HL-60/S4 treated with phorbol 12-myristate 13-acetate at 8.2 ng/mL for 4 days and 3 days (cell line): ENCODE measurements around the gene CACNA2D3.

Source experiments
- in situ Hi-C: fragments of 300-500 bp; cut with MboI; formaldehyde crosslinking; loops from 2 replicates; pipeline ENCODE4 v1.15.0; 2022; ENCODE audit warnings: low sequenced_read_pairs

Gene CACNA2D3

DNA sequence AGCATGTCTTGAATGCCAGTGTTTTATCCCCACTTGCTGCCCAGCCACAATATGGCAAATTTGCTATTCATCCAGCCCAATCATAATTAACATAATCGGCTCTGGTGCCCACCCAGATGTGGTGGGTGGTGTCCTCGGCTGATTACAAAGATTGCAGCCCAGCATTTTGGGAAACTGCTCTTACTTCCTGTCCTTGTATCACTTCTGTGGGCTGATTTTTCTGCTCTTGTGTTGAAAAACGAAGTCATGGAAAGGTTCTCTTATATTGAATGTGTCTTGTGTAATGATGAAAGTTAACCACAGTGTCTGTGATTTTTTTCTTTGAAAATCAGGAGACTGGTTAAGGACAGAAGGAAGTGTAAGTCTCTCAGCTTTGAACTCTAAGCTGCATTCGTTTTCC is 141.7 kb downstream of the CACNA2D3 start:
- in situ Hi-C loops: no loop called here

DNA sequence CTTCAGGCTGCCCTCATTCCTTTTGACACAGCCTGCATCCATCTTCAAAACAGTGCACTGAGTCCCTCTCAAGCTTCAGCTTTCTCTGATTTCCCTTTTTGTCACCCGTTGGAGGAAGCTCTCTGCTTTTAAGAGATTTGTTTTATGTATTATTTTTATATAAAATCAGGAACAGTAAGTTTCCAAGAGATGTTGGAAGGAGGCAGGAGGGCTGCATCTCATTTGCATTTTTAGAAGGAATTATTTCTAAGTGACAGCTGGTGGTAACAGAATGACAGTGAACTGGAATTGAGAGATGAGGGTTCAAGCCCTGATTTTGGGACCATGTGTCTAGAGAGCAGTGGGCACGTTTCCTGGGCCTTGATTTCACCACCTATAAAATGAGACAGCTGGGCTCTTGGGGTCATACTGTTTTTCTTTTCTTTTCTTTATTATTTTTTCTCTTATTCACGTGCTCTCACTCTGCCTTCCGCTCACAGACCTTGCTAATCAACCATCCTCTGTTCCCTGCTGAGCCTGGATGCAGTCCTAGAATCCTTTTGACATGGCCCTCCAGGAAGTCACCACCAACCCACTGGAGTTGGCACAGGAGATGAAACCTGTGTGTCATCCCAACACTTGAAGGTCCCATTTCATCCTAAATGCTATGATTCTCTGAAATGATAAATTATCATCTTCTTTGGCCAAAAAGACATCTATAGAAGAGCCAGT is 148.6 kb downstream of the CACNA2D3 start:
- in situ Hi-C loops: no loop called here

DNA sequence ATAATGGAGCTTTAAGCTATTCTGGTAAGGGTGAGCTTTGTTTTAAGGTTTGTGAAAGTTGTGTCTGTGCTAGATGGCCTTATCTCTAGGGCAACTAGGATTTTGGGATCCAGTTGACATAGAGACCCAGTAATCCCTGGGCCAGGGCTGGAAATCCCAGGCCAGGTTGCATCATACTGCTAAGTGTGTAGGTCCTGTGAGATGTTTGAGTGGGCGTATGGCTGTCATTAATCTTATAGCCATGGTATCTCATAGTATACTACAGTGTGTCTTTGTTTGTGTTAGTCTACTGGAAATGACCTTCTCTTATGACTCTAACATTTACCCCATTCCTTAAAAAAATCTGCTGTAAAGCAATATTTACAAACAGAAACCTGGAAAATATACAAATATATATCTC is 151.4 kb downstream of the CACNA2D3 start:
- in situ Hi-C loops: no loop called here

DNA sequence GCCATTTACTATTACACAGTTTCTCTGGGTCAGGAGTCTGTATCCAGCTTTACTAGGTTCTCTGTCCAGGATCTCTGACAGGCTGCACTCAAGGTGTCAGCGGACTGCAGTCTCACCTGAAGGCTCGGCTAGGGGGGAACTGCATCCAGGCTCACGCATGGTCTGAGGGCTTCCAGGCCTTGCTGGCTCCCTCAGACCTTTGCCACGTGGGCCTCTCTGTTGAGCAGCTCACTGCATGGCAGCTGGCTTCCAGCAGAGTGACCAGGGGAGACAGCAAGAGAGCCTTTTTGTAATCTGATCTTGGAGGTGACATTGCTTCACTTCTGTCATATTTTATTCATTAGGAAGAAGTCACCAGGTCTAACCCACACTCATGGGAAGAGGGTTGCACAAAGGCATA is 152.3 kb downstream of the CACNA2D3 start:
- in situ Hi-C loops: no loop called here

DNA sequence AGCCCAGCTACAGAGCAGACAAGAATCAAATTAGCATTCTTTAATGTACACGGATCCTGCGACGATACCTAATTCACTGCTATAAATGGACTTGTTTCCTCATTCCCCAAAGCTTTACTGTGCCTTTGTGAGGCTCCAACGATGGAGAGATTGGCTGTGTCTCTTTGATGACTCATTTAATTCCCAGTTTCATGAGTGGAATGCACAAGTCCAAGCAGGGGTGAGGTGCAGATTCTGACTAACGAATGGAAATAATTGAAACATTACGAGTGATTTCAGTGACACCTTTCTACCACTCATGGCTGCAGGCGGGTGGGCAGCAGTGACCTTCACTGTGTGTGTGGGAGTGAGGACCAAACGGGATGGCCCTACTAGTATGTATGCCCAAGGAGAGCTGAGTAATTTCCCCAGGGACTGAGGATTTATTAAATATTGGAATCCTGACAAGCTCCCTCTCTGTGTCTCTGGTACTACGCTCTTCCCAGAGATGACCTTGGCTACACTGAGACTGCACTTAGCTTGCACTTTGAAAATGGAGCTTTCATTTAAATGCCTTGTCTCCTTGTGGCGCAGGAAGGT is 156.7 kb downstream of the CACNA2D3 start:
- in situ Hi-C loops: no loop called here

DNA sequence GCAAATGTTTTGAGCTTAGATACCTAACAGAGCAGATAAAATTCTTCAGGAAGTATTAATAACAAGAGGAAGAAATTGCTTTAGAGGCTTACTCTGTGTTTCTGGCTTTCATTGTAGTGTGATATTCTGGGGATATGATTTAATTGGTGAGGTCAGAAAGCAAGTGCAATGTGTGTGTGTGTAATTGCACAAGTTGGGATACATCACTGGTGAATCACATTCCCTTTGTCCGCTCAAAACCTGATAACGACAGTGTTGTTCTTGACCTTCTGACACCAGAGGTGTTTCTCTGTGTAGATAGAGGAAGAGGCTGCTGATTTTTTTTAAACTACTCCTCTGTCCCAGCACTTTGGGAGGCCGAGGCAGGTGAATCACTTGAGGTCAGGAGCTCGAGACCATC is 161.1 kb downstream of the CACNA2D3 start:
- in situ Hi-C loops: no loop called here

DNA sequence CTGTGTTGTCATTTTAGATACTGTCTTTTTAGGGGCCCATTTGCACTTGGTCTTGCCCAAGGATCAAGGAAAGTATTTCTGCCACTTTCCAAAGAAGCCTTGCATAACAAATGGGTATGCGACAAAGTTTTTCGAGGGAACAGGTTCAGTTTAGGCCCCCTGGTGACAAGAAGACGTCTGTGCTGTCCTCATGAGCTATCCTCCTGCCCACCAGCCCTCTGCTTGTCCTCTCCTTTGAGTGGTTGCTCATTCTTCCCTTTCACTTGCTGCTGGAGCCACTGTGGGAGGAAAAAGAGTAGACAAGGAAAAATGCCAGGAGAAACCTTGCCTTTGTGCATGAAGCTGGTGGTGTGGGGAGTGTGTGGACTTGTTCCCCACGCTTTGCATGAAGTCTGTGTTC is 171.9 kb downstream of the CACNA2D3 start:
- in situ Hi-C loops: no loop called here

DNA sequence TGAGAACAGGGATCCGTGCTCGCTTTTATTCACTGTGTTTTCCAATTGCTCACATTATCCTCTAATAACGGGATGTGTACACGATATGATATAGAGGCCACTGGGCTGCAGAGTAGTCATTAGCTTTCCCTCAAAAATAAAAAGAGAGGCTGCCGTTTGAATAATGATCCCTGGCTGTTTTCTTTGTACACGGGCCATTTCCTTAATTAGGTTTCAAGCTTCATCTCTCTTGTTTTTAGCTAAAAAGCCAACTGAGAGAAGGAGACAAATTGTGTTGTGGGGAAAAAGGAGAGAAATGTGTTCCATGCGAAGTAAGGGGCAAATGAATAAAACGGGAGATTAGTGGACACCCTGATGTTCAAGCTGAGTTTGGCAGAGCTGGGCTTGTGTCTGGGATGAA is 174.2 kb downstream of the CACNA2D3 start:
- in situ Hi-C loops: no loop called here

DNA sequence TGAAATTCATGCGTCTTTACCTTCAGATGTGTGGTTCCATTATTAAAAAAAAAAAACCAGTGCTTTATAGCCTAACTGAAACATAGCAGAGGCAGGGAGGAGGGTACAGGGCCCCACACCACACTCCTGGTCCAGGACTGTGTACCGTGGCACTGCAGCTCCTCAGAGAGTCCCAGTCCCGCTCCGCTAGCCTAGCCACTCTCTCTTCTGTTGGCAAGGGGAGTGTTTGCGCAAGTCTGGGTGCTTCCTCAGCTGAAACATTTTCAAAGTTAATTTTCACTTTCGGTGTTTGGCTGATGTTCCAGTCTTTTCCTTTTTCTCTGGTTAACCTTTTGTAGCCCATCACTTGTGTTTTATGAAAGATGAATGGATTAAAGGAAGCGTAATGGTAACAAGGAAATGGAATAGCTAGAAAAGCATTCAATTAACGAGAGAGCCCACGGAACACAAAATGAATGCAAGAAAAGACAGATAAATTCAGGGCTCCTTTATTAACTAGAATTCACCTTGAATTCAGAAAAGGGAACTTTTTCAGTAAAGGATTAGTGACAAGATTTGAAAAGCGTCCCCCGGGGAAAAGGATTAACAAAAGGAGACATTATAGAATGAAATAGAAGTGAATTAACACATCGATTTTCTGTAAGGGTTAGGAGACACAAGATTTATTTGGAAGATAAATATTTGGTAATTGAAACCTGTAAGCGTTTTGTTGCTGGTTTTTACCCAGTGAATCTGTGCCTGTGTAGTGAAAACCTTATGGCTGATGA is 177.0 kb downstream of the CACNA2D3 start:
- in situ Hi-C loops: no loop called here

DNA sequence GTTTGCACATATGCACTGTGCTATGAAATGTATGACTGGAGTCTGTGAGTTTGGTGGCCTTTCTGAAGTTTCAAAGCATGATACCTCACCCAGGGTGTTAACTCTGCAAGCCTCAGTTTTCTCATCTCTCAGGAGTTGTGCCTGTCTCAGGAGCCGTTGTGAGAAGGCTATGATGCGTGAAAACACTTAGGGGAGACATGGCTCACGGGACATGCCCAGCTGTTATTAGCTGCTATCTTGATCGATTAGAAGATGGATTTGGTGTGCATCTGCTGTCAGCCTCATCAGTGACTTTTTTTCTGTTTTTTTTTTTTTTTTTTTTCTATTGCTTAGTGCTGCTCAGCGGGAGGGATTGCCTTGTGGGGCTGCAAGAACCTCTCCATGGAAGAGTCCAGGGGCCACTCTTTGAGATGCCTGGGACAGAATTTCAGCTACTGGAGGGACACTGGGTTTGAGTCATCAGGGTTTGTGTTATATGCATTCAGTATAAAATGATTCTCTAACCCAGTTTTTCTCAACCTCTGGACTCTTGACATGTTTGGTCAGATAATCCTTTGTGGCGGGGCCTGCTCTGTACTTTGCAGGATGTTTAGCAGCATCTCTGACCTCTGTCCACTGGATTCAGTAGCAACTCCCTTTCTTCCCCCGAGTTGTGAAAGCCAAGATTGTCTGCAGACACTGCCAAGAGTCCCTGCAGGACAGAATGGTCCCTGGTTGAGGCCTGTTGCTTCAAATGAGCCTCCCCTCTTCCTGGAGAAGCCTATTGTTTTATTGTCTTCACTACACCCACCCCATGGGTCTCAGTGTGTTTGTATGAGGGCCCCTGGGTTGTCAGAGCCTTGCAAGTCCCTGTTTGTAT is 181.4 kb downstream of the CACNA2D3 start:
- in situ Hi-C loops: no loop called here

DNA sequence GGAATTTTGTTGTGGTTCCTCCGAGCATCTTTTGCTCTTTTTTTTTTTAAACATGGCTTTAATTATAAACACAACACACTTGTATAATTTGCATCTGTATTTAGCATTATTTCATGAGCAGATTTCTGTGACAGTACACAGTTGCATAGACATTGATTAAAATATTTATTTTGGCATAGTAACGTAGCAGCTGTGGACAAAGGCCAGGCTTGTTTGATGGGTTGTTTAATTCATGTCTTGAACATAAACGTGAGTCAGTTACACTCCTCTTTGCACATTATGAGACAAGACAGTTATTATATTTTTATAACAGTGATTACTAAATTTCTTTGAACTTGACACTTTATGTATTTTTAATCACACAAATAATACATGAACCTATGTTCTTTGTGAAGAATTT is 182.5 kb downstream of the CACNA2D3 start:
- in situ Hi-C loops: no loop called here

DNA sequence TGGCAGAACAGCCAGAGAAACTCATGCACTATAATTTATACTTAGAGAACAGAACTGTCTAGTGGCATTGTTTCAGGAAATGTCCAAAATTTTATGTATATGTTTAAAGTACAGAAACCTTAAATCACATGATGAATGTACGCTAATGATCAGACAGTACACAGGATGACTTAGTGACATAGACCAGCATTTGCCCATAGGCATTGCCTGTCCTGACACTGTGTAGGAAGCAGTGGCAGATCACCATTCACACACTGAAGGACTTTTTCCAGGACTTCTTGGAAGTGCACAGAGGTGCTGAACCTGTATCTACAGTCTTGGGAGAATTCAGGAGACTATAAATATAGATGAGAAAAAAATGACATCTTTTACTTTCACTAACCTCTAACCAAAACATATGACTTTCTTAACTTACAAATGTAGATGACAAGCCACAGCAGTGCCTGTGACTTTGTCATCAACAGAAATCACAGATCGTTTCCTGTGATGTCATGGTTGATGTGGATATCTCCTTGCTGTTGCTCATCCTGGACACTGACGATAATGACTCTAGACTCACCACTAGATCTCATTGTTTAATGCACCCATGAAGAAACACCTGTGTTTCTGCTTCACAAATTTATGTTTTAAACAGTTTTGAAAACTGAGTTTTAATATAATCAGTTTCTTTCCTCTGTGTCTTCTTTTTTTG is 183.2 kb downstream of the CACNA2D3 start:
- in situ Hi-C loops: no loop called here

DNA sequence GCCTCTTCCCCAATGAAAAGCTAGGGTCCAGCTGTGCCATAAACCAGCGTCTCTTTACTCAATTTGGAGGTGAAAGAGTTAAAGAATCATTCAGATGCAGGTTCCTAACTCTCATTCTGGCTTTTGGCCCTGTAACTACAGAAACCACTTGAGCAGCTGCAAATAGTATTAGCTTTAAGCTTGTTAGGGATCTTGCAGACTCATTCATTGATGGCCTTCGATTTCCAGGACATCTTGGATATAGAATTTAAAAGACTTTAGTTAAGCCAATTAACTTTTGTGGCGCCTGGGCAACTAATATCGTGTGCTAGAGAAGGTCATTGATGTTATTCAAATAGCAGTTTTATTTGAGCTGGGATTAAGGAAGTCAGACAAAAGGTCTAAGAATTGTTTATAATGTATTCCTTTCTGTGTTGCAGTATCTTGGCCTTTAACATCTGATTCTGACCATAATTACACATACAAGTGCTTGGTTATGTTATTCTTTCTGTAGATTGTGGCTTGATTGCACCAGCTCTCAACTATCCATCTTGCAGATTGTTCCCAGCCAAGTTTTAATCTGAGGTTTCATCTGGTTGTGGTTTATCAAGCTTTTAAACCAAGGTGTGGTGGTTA is 185.3 kb downstream of the CACNA2D3 start:
- in situ Hi-C loops: no loop called here

DNA sequence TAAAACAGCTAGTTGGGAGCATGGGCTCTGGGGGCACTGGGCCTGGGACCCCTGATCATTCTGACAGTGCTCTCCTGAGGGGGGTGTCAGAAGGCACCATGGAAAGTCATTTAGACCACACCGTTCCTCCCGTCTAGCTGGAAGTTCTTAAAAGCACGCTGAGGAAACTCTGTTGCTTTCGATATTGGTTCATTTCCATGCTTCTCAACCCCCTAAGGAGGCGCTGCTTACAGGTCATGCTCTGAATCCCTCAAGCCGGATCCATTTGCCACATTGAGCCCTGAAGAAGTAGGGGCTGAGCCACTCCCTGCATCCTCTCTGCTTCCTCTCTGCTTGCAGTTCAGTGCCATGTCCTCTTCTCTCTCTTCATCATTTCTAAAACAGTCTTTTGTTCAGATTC is 187.2 kb downstream of the CACNA2D3 start:
- in situ Hi-C loops: no loop called here

DNA sequence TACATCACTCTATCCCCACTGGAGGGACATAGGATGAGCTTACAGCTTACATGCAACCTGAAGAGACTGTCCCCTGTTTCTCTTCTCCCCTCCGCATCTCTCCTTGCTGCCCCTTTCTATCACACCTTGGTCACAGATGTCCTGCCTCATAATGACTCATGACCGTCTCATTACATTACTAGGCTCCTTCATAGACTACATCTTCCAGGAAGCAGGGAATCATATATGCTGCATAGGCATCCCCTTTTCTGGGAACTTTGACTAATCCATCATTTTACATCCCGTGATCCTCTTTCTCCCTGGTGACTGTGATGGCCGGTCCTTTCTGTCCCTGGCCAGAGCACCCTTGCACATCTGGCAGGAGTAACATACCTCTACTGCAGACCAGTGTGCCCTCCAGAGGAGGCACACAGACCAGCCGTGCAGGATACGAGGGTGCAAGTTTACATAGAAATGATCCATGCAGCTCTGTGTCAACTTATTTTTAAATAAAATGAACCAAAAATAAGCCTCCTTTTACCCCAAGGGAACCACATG is 188.9 kb downstream of the CACNA2D3 start:
- in situ Hi-C loops: no loop called here

DNA sequence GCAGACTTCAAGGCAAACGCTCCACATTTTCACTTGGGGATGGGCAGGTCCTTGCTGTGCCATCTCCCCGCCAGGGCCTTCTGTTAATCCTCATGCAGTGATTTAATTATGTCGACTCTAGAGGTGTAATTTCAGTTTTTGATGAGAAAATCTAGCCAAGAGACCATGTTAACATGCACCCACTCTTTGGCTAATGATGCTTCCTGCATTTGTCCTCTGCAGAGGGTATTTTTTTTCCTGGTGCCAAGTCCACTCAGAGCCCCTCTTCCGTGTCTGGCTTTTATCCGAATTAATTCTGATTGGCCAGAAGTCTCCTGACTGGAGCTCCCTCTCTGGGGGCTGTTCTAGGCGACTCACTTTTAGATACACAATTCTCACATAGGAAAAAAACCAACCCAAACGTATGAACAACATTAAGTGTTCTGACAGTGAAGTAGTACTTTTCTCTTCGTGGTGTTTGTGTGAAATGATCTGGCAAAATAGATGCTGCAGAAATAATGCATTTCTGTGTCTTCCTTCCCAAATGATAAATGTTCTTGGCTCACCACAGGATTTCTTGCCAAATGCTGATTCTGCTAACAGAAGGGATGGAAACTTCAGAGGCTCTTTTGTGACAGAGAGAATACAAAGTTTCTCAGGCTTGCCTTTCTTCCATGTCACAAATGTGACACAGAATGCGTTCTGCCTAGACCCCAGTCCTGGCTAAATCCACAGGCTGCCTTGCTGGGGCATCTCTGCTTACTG is 190.0 kb downstream of the CACNA2D3 start:
- in situ Hi-C loops: no loop called here

DNA sequence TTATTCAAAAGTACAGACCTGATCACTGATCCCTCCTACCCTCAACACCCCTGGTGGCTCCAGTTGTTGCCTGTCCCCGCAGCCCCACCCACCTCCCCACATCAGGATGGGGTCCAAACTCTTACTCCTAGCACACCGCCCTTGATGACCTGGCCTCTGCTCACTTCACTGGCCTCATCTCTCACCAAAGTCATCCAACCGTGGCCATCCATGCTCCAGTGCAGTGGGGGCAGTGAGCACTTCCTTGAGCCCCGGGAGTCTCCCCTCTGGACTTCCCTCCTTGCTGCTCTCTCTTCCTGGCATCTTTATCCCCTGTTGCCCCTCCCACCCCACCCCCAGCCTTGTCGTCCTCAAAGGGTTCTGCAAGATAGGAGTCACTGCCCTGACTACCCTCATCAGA is 191.1 kb downstream of the CACNA2D3 start:
- in situ Hi-C loops: no loop called here

DNA sequence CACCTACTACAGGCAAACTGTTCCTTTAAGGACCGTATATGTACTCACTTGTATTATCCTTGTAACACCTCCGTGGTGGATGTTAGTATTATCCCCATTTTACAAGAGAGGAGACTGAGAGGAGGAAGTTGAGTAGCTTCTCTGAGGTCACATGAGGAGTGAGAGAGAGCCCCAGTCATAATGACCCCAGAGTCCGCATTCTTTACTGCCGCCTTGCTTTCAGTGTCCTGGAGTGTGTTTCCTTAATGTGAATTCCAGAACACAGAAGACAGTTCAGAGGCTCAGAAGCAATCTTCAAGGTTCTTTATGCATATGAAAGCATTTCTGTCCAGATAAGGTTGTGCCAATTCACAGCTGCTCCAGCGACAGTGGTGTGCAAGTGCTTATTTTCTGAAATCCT is 199.2 kb downstream of the CACNA2D3 start:
- in situ Hi-C loops: no loop called here

DNA sequence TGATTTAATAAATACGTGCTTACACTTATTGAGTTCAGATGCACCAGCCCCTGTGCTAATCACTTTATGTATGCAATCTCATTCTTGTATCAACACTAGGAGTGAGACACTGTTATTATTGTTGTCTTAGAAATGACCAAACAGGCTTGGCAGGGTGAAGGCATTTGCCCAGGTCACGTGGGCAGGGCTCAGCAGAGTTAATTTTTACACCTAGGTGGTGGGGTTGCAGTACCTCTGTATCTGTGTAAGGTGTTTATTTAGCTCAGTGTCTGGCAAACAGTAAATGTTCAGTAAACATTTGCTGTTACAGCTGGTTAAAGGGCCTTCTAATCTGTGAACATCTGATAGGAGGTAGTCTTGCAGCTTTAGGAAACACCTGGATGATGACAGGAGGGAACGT is 200.0 kb downstream of the CACNA2D3 start:
- in situ Hi-C loops: no loop called here
